ENCODE data around the gene TMEM203.

The TMEM203 gene

GRCh38 chr9:137170486-137171148 is 34.8 kb downstream of the TMEM203 start:
- TF ChIP-seq MYC (IDR thresholded peaks at IDR 0.05; ENCODE audit: low read depth, low read length) (no peak), POLR2A (IDR thresholded peaks at IDR 0.05; ENCODE audit: extremely low read depth, insufficient read length) (no peak)
- TF ChIP-seq, protein P1, sequence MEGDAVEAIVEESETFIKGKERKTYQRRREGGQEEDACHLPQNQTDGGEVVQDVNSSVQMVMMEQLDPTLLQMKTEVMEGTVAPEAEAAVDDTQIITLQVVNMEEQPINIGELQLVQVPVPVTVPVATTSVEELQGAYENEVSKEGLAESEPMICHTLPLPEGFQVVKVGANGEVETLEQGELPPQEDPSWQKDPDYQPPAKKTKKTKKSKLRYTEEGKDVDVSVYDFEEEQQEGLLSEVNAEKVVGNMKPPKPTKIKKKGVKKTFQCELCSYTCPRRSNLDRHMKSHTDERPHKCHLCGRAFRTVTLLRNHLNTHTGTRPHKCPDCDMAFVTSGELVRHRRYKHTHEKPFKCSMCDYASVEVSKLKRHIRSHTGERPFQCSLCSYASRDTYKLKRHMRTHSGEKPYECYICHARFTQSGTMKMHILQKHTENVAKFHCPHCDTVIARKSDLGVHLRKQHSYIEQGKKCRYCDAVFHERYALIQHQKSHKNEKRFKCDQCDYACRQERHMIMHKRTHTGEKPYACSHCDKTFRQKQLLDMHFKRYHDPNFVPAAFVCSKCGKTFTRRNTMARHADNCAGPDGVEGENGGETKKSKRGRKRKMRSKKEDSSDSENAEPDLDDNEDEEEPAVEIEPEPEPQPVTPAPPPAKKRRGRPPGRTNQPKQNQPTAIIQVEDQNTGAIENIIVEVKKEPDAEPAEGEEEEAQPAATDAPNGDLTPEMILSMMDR (IDR thresholded peaks at IDR 0.05; ENCODE audit: low read depth, low read length), result no peak
- TF ChIP-seq, protein P2, sequence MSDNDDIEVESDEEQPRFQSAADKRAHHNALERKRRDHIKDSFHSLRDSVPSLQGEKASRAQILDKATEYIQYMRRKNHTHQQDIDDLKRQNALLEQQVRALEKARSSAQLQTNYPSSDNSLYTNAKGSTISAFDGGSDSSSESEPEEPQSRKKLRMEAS (IDR thresholded peaks at IDR 0.05; ENCODE audit: low read depth, low read length), result no peak
- H3K4me3 ChIP-seq (ENCODE audit: low read depth, low read length), result no peak overlapping the region
- no peak for DNase-seq (ENCODE audit: low read depth)

DNA sequence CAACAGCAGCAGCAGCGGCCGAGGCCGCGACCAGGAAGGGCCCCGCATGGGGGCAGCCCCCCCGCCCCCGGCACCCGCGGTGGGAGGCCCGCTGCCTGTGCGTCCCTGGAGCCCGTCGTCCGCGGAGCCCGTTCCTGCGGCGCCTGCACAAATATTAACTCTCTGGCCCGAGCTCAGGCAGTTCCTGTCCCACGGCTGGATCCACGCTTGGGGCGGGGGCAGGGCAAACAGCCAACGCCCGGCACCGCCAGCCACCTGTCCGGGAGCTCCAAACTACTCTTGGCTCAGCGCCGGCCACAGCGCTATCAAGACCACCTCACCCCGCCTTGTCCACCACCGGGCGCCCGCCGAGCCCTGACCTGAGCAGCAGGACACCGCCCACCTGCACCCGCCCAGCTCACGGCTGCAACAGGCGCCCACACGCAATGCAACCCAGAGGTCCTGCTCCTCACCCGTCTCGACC is 35.5 kb downstream of the TMEM203 start, which contains the start of gene LRRC26:
TSS of gene LRRC26 (minus strand) at position 156 of the 463 bp plus-strand sequence. CDS start at position 48, 108 bp downstream.
- no peak for DNase-seq (ENCODE audit: low read depth)
- H3K4me3 ChIP-seq (ENCODE audit: low read depth, low read length), result no peak within 1 kb of the TSS
- TF ChIP-seq, protein P2 (IDR thresholded peaks at IDR 0.05; ENCODE audit: low read depth, low read length), result no peak
- TF ChIP-seq MYC (IDR thresholded peaks at IDR 0.05; ENCODE audit: low read depth, low read length) (no peak), POLR2A (IDR thresholded peaks at IDR 0.05; ENCODE audit: extremely low read depth, insufficient read length) (no peak)
- TF ChIP-seq, protein P1 (IDR thresholded peaks at IDR 0.05; ENCODE audit: low read depth, low read length), result no peak

DNA sequence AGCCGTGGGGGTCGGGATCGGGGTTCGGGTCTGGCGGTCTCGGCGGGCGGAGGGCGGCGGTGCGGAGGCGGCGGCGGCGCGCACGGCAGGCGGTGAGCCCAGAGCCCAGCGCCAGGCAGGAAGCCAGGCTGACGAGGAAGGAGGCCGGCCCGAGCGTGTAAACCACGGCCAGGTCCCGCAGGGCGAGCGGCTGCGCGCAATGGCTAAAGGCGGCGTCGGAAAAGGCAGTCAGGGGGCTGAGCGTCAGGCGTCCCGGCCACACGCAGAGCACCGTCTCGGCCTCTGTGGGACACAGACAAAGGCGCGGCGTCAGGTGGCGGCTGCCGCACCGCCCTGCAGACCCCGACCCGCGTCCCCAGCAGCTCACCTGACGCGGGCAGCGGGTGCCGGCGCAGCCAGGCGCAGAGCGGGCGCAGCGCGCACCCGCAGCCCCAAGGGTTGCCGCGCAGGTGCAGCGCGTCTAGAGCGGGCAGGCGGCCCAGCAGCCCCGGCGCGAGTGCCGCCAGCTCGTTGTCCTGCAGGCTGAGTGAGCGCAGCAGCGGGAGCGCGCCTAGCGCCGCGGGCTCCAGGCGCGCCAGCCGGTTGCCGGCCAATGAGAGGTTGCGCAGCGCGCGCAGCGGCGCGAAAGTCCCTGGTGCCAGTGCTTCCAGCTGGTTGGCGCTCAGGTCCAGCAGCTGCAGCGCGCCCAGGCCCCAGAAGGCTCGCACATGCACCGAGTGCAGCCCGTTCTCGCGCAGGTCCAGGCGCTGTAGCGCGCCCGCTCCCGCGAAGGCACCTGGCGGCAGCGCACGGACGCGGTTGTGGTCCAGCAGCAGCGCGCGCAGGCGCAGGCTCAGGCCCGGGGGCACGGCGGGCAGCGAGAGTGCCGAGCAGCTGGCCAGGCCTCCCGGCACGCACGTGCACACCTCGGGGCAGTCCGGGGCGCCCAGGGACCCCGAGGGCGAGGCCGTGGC is 36.3 kb downstream of the TMEM203 start:
- no peak overlapping the region for H3K4me3 ChIP-seq (ENCODE audit: low read depth, low read length)
- TF ChIP-seq, protein P2 (IDR thresholded peaks at IDR 0.05; ENCODE audit: low read depth, low read length), result no peak
- no peak for TF ChIP-seq POLR2A (IDR thresholded peaks at IDR 0.05; ENCODE audit: extremely low read depth, insufficient read length)
- TF ChIP-seq MYC (IDR thresholded peaks at IDR 0.05; ENCODE audit: low read depth, low read length), result no peak
- TF ChIP-seq, protein P1 (IDR thresholded peaks at IDR 0.05; ENCODE audit: low read depth, low read length), result no peak
- DNase-seq (ENCODE audit: low read depth), result peak; percentile 32

DNA sequence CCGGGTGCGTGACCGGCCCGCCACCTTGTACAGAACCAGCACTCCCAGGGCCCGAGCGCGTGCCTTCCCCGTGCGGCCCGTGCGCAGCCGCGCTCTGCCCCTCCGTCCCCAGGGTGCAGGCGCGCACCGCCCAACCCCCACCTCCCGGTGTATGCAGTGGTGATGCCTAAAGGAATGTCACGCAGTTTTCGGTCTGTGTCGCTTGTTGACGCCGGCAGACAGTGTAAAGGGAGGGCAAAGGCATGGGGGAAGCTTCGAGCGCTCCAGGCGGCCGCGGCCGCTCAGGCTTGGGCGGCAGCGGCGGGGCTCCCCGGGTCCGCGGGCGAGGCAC is 36.9 kb downstream of the TMEM203 start:
- H3K4me3 ChIP-seq (ENCODE audit: low read depth, low read length), result no peak overlapping the region
- TF ChIP-seq, protein P1 (IDR thresholded peaks at IDR 0.05; ENCODE audit: low read depth, low read length), result no peak
- TF ChIP-seq POLR2A (IDR thresholded peaks at IDR 0.05; ENCODE audit: extremely low read depth, insufficient read length) (no peak), MYC (IDR thresholded peaks at IDR 0.05; ENCODE audit: low read depth, low read length) (no peak)
- TF ChIP-seq, protein P2 (IDR thresholded peaks at IDR 0.05; ENCODE audit: low read depth, low read length), result no peak
- DNase-seq (ENCODE audit: low read depth), result no peak

DNA sequence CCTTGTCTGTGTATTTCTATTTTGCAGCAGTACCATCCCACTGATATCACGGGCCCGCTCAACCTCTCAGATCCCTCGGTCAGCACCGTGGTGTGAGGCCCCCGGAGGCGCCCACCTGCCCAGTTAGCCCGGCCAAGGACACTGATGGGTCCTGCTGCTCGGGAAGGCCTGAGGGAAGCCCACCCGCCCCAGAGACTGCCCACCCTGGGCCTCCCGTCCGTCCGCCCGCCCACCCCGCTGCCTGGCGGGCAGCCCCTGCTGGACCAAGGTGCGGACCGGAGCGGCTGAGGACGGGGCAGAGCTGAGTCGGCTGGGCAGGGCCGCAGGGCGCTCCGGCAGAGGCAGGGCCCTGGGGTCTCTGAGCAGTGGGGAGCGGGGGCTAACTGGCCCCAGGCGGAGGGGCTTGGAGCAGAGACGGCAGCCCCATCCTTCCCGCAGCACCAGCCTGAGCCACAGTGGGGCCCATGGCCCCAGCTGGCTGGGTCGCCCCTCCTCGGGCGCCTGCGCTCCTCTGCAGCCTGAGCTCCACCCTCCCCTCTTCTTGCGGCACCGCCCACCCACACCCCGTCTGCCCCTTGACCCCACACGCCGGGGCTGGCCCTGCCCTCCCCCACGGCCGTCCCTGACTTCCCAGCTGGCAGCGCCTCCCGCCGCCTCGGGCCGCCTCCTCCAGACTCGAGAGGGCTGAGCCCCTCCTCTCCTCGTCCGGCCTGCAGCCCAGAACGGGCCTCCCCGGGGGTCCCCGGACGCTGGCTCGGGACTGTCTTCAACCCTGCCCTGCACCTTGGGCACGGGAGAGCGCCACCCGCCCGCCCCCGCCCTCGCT is 37.5 kb downstream of the TMEM203 start:
- DNase-seq (ENCODE audit: low read depth), result peak; percentile 50
- H3K4me3 ChIP-seq (ENCODE audit: low read depth, low read length), result no peak overlapping the region
- TF ChIP-seq, protein P1 (IDR thresholded peaks at IDR 0.05; ENCODE audit: low read depth, low read length), result no peak
- TF ChIP-seq POLR2A (IDR thresholded peaks at IDR 0.05; ENCODE audit: extremely low read depth, insufficient read length) (no peak), MYC (IDR thresholded peaks at IDR 0.05; ENCODE audit: low read depth, low read length) (no peak)
- TF ChIP-seq, protein P2 (IDR thresholded peaks at IDR 0.05; ENCODE audit: low read depth, low read length), result no peak
